GM18873 (cell line): Measurements from ENCODE around the gene CAPN8.

Experiments used
- ATAC-seq: cut with Tn5 transposase; IDR thresholded peaks from one replicate; pipeline ENCODE4 v1.9.1; 2021; ENCODE audit warnings: mild to moderate bottlenecking, moderate library complexity, moderate number of reproducible peaks; ENCODE audit not compliant: unreplicated experiment, low FRiP score

CAPN8 gene

DNA sequence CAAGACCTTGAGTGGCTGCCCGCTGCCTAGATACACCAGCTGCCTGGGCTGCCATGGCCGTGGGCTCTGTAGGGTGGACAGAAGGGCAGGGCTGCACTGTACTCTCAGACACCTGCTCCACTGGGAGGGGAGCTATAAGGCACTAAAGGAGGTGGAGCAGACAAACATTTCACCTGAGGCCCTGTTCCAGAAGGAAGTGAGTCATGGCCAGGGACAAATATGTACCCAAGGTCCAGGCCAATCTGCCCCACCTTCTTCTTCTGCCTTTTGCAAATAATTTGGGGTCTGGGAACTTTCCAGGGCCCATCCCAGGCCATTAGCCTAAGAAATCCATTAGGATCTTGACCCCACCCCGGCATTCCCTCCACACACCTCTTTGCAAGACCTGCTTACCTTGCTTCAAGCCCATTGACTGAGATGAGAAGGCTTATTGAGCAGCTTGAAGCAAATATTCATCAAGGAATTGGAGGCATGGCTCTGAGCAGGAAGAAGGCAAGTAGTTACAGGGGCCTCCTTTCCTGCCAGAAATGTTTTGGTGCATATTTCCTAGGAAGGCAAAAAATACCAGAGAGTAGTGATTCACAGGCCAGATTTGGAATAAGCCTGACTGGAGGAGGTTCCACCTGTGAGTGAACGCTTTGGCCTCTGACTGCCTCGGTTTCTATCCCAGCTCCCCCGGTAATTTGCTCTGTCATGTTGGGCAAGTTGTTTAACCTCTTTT is at the start of gene CAPN8:
Gene CAPN8 (minus strand): TSS at position 110 of the 721 bp plus-strand sequence. CDS start 55 bp downstream, at position 55.
- ATAC-seq = no peak

- ATAC-seq = no peak
These were observed 49.5 kb upstream of the CAPN8 start for GRCh38 chr1:223714849-223715603.

DNA sequence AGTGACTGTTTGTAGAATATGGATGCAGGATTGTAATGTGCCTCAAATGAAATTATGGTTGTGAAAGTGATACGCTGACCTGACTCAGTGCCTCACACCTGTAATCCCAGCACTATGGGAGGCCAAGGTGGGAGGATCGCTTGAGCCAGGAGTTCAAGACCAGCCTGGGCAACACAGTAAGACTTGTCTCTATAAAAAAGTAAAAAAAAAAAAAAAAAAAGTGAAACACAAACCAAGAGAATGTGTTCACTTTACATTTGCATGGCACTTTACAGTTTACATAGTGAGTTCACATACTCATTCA is 48.9 kb upstream of the CAPN8 start:
- no peak for ATAC-seq

- ATAC-seq = no peak
These were observed 48.3 kb upstream of the CAPN8 start for GRCh38 chr1:223713546-223714420.

GRCh38 chr1:223712850-223713474 is 47.5 kb upstream of the CAPN8 start:
- peak; percentile 14 for ATAC-seq

GRCh38 chr1:223712194-223712849 is 46.8 kb upstream of the CAPN8 start, which contains the start of gene CAPN2:
CAPN2 (plus strand) TSS chr1:223712539; CDS start chr1:223712641, 102 bp downstream.
- ATAC-seq = peak; percentile 44

DNA sequence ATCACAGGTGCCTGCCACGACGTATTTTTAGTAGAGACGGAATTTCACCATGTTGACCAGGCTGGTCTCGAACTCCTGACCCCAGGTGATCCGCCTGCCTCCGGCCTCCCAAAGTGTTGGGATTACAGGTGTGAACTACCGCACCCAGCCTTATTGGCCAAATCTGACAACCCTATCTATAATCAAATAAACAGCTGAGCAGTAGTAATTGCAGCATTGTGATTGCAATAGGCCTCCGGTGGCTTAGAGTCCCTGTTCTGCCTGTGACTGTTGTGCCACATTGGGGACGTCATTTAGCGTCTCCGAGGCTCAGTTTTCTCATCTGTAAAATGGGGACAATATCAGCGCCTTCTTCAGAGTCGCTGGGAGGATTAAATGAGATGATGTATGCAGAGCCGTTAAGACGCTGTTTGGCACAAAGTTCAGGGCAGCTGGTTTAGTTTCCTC is 46.3 kb upstream of the CAPN8 start:
- ATAC-seq = no peak

DNA sequence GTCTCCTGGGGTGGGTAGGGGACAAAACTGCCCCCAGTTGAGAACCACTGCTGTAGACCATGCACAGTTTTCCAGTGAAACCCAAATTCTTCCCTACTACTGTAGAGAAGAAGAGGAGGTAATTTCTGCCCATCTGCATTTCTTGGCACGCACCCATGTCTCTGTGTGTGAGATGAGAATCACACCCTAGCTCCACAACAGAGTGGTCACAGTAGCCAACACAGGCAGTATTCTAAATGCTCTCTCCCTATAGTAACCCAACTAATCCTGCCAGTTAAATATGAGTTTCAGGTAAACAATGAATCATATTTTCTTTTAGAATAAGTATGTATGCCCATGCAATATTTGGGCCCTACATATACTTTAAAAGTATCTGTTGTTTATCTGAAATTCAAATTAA is 45.7 kb upstream of the CAPN8 start:
- ATAC-seq = no peak

- no peak for ATAC-seq
These were observed 45.0 kb upstream of the CAPN8 start for GRCh38 chr1:223710179-223711133.

- no peak for ATAC-seq
These were observed 44.1 kb upstream of the CAPN8 start for GRCh38 chr1:223709598-223709997.

GRCh38 chr1:223708651-223709268 is 43.3 kb upstream of the CAPN8 start:
- ATAC-seq = no peak

GRCh38 chr1:223708001-223708359 is 42.5 kb upstream of the CAPN8 start:
- no peak for ATAC-seq

- no peak for ATAC-seq
These were observed 41.9 kb upstream of the CAPN8 start for GRCh38 chr1:223707256-223708000.

- no peak for ATAC-seq
These were observed 40.8 kb upstream of the CAPN8 start for GRCh38 chr1:223706077-223706973.

- ATAC-seq = no peak
These were observed 39.7 kb upstream of the CAPN8 start for GRCh38 chr1:223704921-223705878.

GRCh38 chr1:223703668-223704013 is 38.1 kb upstream of the CAPN8 start:
- ATAC-seq = no peak
